KMS-11 (cell line): ENCODE results near the gene KRT74.

Experiments
- H2AFZ ChIP-seq: fragments of 200-600 bp; sonication (generic); 2 replicates; pipeline ENCODE4 v1.6.1; 2016; ENCODE audit warnings: antibody characterized with exemption, mixed run types, low read depth
- H3K27ac ChIP-seq: fragments of 200-600 bp; sonication (generic); 2 replicates; pipeline ENCODE4 v1.6.1; 2016; ENCODE audit warnings: mild to moderate bottlenecking, mixed run types
- H3K27me3 ChIP-seq: fragments of 200-600 bp; sonication (generic); 2 replicates; pipeline ENCODE4 v1.6.1; 2017; ENCODE audit warnings: mild to moderate bottlenecking, low read depth, mixed run types, moderate library complexity; ENCODE audit not compliant: insufficient read depth
- H3K36me3 ChIP-seq: fragments of 200-600 bp; sonication (generic); 2 replicates; pipeline ENCODE4 v1.6.1; 2017; ENCODE audit warnings: mild to moderate bottlenecking, mixed run types; ENCODE audit not compliant: insufficient read depth
- H3K4me1 ChIP-seq: fragments of 200-600 bp; sonication (generic); 2 replicates; pipeline ENCODE4 v1.6.1; 2016; ENCODE audit warnings: mild to moderate bottlenecking, low read depth, mixed run types; ENCODE audit not compliant: poor library complexity, severe bottlenecking
- H3K4me2 ChIP-seq: fragments of 200-600 bp; sonication (generic); 2 replicates; pipeline ENCODE4 v1.7.0; 2016; ENCODE audit warnings: mild to moderate bottlenecking, mixed run types
- H3K4me3 ChIP-seq: fragments of 200-600 bp; sonication (generic); IDR thresholded peaks from 2 replicates; pipeline ENCODE4 v1.6.1; 2017; ENCODE audit warnings: low read depth, low read length, mixed read lengths; ENCODE audit not compliant: insufficient read depth
- H3K79me2 ChIP-seq: fragments of 200-600 bp; sonication (generic); 2 replicates; pipeline ENCODE4 v1.6.1; 2016; ENCODE audit warnings: low read depth, mixed run types; ENCODE audit not compliant: insufficient read depth
- H3K9ac ChIP-seq: fragments of 200-600 bp; sonication (generic); 2 replicates; pipeline ENCODE4 v1.6.1; 2016; ENCODE audit warnings: mild to moderate bottlenecking, mixed run types
- H4K20me1 ChIP-seq: fragments of 200-600 bp; sonication (generic); 2 replicates; pipeline ENCODE4 v1.6.1; 2016; ENCODE audit warnings: mild to moderate bottlenecking, mixed run types; ENCODE audit not compliant: insufficient read depth
- TF ChIP-seq, protein P1 (sequence below): fragments of 200-600 bp; sonication (generic); conservative IDR thresholded peaks from 2 replicates; pipeline ENCODE4 v1.6.1; 2017; ENCODE audit warnings: low read depth, mild to moderate bottlenecking, antibody characterized with exemption, low read length, moderate library complexity, mixed read lengths

The KRT74 gene

DNA sequence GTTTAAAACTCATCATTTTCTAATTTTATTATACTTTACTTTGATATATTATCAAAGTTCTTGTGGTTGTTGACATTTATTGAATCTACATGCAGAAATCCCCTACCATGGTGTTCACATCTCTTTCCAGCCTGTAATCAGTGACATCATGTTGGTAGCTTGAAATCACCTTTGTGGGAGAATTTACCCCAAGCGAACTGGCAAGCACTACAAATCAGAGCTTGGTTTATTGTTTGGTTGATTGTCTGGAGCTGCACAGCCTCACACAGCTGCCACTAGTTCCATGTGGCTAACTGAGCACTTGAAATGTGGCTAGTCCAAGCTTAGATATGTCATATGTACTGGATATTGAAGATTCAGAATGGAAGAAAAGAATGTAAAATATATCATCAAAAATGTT is 38.1 kb downstream of the KRT74 start:
- peaks cover 14% of the 10 kb centered on the region for H3K27me3 ChIP-seq
- H3K4me3 ChIP-seq, result no peak overlapping the region
- no peaks in the 10 kb centered on the region for H4K20me1 ChIP-seq
- no peaks in the 10 kb centered on the region for H3K79me2 ChIP-seq
- H3K4me2 ChIP-seq, result no peak overlapping the region
- H3K36me3 ChIP-seq, result no peaks in the 10 kb centered on the region
- no peaks in the 10 kb centered on the region for H3K4me1 ChIP-seq
- no peak overlapping the region for H3K27ac ChIP-seq
- no peak overlapping the region for H2AFZ ChIP-seq
- TF ChIP-seq, protein P1, sequence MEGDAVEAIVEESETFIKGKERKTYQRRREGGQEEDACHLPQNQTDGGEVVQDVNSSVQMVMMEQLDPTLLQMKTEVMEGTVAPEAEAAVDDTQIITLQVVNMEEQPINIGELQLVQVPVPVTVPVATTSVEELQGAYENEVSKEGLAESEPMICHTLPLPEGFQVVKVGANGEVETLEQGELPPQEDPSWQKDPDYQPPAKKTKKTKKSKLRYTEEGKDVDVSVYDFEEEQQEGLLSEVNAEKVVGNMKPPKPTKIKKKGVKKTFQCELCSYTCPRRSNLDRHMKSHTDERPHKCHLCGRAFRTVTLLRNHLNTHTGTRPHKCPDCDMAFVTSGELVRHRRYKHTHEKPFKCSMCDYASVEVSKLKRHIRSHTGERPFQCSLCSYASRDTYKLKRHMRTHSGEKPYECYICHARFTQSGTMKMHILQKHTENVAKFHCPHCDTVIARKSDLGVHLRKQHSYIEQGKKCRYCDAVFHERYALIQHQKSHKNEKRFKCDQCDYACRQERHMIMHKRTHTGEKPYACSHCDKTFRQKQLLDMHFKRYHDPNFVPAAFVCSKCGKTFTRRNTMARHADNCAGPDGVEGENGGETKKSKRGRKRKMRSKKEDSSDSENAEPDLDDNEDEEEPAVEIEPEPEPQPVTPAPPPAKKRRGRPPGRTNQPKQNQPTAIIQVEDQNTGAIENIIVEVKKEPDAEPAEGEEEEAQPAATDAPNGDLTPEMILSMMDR, result no peak
- no peak overlapping the region for H3K9ac ChIP-seq

GRCh38 chr12:52534482-52534881 is 39.2 kb downstream of the KRT74 start:
- TF ChIP-seq, protein P1, result no peak
- no peak overlapping the region for H2AFZ ChIP-seq
- H3K36me3 ChIP-seq, result no peaks in the 10 kb centered on the region
- H3K79me2 ChIP-seq, result no peaks in the 10 kb centered on the region
- no peak overlapping the region for H3K4me3 ChIP-seq
- no peak overlapping the region for H3K9ac ChIP-seq
- H3K27me3 ChIP-seq, result peaks cover 18% of the 10 kb centered on the region
- no peaks in the 10 kb centered on the region for H3K4me1 ChIP-seq
- no peak overlapping the region for H3K4me2 ChIP-seq
- no peak overlapping the region for H3K27ac ChIP-seq
- no peaks in the 10 kb centered on the region for H4K20me1 ChIP-seq

- H3K4me2 ChIP-seq, result no peak overlapping the region
- no peaks in the 10 kb centered on the region for H3K79me2 ChIP-seq
- H3K9ac ChIP-seq, result no peak overlapping the region
- H3K27me3 ChIP-seq, result peaks cover 13% of the 10 kb centered on the region
- H3K36me3 ChIP-seq, result no peaks in the 10 kb centered on the region
- no peak overlapping the region for H2AFZ ChIP-seq
- no peaks in the 10 kb centered on the region for H3K4me1 ChIP-seq
- no peaks in the 10 kb centered on the region for H4K20me1 ChIP-seq
- TF ChIP-seq, protein P1, result no peak
- no peak overlapping the region for H3K27ac ChIP-seq
- no peak overlapping the region for H3K4me3 ChIP-seq
These were observed 39.8 kb downstream of the KRT74 start for GRCh38 chr12:52533686-52534470.

DNA sequence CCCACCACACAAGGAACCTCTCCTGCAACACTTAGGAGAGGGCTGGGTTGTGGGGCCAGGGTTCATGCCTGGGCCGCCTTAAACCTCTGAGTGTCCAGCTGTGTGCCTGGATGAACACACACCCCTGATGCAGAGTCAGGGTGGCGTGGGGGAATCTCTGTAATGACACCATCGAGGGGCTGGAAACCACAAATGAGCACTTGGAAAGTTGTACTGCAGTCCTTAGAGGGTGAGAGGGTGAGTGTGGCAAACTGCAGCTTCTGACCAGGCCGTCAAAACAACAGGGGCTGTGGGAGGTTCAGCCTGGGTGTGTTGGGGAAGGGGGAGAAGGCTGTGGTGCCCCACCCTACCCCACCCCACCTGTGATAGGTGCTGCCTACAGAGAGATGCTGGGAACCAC is 41.0 kb downstream of the KRT74 start:
- no peak overlapping the region for H2AFZ ChIP-seq
- H4K20me1 ChIP-seq, result no peaks in the 10 kb centered on the region
- H3K4me1 ChIP-seq, result no peaks in the 10 kb centered on the region
- no peak overlapping the region for H3K4me2 ChIP-seq
- no peaks in the 10 kb centered on the region for H3K36me3 ChIP-seq
- no peak overlapping the region for H3K27ac ChIP-seq
- no peak overlapping the region for H3K9ac ChIP-seq
- TF ChIP-seq, protein P1, result no peak
- H3K4me3 ChIP-seq, result no peak overlapping the region
- peaks cover 13% of the 10 kb centered on the region for H3K27me3 ChIP-seq
- H3K79me2 ChIP-seq, result no peaks in the 10 kb centered on the region
